Large intestine (tissue), 3 donors: Measurements from ENCODE around the gene SELENON. TPM values are rescaled to one million over a fixed set of nuclear protein-coding genes. Genes with fewer than 3 reads are reported as not detected.

Experiments used
- DNase-seq, 2 donors: peaks; one replicate each; pipeline versions ENCODE4 v3.0.0 to v3.0.0-alpha.2; 2013
- H3K27ac ChIP-seq: one replicate; pipeline ENCODE4 v1.5.1; 2013; ENCODE audit warnings: low read length
- H3K27me3 ChIP-seq: 2 replicates; pipeline ENCODE4 v1.6.1; 2013; ENCODE audit warnings: low read length; ENCODE audit not compliant: control insufficient read depth, insufficient read depth
- H3K36me3 ChIP-seq: 2 replicates; pipeline ENCODE4 v1.6.1; 2013; ENCODE audit warnings: low read length; ENCODE audit not compliant: control insufficient read depth, insufficient read depth
- H3K4me1 ChIP-seq: one replicate; pipeline ENCODE4 v1.6.1; 2013; ENCODE audit warnings: low read length; ENCODE audit not compliant: control insufficient read depth, insufficient read depth
- H3K4me3 ChIP-seq: one replicate; pipeline ENCODE4 v1.5.1; 2013; ENCODE audit warnings: low read length
- H3K9me3 ChIP-seq: one replicate; pipeline ENCODE4 v1.6.1; 2013; ENCODE audit warnings: mild to moderate bottlenecking, low read depth, low read length, moderate library complexity; ENCODE audit not compliant: control insufficient read depth
- WGBS: methylation state at CpG from one replicate; pipeline ENCODE4 v1.1.5; 2013; ENCODE audit warnings: low lambda C conversion rate; ENCODE audit not compliant: insufficient coverage; 5-methylcytosine and 5-hydroxymethylcytosine counted together
- polyA plus RNA-seq: library from polyadenylated mRNA; unstranded; fragments of 120-200 nt; gene quantifications from one replicate; pipeline ENCODE4 v1.2.1, GENCODE V29; 2013

Gene SELENON
- polyA plus RNA-seq, 1 donor = 62.9 TPM

- DNase-seq = no peak
- Histone ChIP-seq H3K4me1 (no peaks in the 10 kb centered on the region), H3K27ac (no peak overlapping the region), H3K36me3 (peaks cover 2% of the 10 kb centered on the region), H3K4me3 (no peak overlapping the region), H3K9me3 (no peaks in the 10 kb centered on the region), H3K27me3 (no peaks in the 10 kb centered on the region)
- no CpG with 5 or more reads among the region's 15 CpGs for WGBS
Measured at GRCh38 chr1:25758466-25759070, 41.4 kb upstream of the SELENON start.

GRCh38 chr1:25760122-25760719, 39.8 kb upstream of the SELENON start:
- H3K9me3 ChIP-seq = no peaks in the 10 kb centered on the region
- H3K36me3 ChIP-seq = peaks cover 2% of the 10 kb centered on the region
- no peak for DNase-seq
- H3K27me3 ChIP-seq = no peaks in the 10 kb centered on the region
- H3K4me3 ChIP-seq = no peak overlapping the region
- H3K4me1 ChIP-seq = no peaks in the 10 kb centered on the region
- H3K27ac ChIP-seq = no peak overlapping the region
- no CpG with 5 or more reads among the region's 11 CpGs for WGBS

- H3K9me3 ChIP-seq = no peaks in the 10 kb centered on the region
- H3K27ac ChIP-seq = no peak overlapping the region
- no peaks in the 10 kb centered on the region for H3K27me3 ChIP-seq
- no peaks in the 10 kb centered on the region for H3K4me1 ChIP-seq
- H3K36me3 ChIP-seq = peaks cover 2% of the 10 kb centered on the region
- WGBS = 100% methylated on average over 1 of the region's 5 CpGs
- no peak overlapping the region for H3K4me3 ChIP-seq
- DNase-seq = no peak
Measured at GRCh38 chr1:25760871-25761270, 39.1 kb upstream of the SELENON start.

DNA sequence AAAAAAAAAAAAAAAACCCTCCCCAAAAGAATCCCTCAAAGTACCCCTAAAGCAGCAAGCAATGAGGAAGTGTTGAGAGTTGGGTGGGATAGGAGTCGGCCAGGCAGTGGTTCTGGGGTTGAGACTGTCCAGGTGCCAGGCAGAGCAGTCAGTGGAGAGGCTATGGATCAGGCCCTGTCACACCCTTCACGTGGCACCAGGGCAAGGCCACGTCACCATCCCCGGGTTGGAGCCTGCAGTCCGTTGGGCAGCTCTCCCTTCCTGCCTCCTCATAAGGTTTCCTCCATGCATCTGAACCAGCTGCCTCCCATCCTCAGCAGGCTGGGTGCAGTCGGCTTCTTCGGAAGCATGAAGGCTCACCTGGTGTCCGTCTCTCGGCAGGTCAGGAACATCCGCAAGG, 36.5 kb upstream of the SELENON start:
- Histone ChIP-seq H3K27me3 (no peaks in the 10 kb centered on the region), H3K36me3 (peaks cover 2% of the 10 kb centered on the region), H3K4me1 (no peaks in the 10 kb centered on the region), H3K9me3 (no peaks in the 10 kb centered on the region), H3K4me3 (no peak overlapping the region), H3K27ac (no peak overlapping the region)
- DNase-seq = no peak
- no CpG with 5 or more reads among the region's 10 CpGs for WGBS

- Histone ChIP-seq H3K36me3 (no peaks in the 10 kb centered on the region), H3K27ac (no peak overlapping the region), H3K4me1 (peaks cover 11% of the 10 kb centered on the region), H3K27me3 (no peaks in the 10 kb centered on the region), H3K9me3 (peaks cover 3% of the 10 kb centered on the region), H3K4me3 (no peak overlapping the region)
- no peak for DNase-seq
- no CpG with 5 or more reads among the region's 8 CpGs for WGBS
Measured at GRCh38 chr1:25765136-25765922, 34.7 kb upstream of the SELENON start.

GRCh38 chr1:25765923-25766589, 33.9 kb upstream of the SELENON start:
- Histone ChIP-seq H3K4me3 (no peak overlapping the region), H3K4me1 (peaks cover 18% of the 10 kb centered on the region), H3K27me3 (no peaks in the 10 kb centered on the region), H3K27ac (no peak overlapping the region), H3K36me3 (no peaks in the 10 kb centered on the region), H3K9me3 (peaks cover 3% of the 10 kb centered on the region)
- 85% methylated on average over 2 of the region's 13 CpGs for WGBS
- no peak for DNase-seq

GRCh38 chr1:25766721-25767436, 33.1 kb upstream of the SELENON start:
- no peaks in the 10 kb centered on the region for H3K36me3 ChIP-seq
- H3K4me1 ChIP-seq = peaks cover 22% of the 10 kb centered on the region
- no peak overlapping the region for H3K27ac ChIP-seq
- WGBS = no CpG with 5 or more reads among the region's 13 CpGs
- peaks cover 3% of the 10 kb centered on the region for H3K9me3 ChIP-seq
- no peak for DNase-seq
- no peak overlapping the region for H3K4me3 ChIP-seq
- H3K27me3 ChIP-seq = no peaks in the 10 kb centered on the region

DNA sequence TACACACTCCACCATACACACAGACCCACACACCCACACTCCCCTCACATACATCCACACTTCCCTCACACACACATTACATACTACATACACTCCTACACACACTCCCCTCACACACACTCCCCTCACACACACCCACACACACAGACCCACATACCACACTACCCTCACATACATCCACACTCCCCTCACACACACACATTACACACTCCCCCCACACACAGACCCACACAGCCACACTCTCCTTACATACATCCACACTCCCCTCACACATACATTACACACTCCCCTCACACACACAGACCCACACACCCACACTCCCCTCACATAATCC, 32.6 kb upstream of the SELENON start:
- Histone ChIP-seq H3K27ac (no peak overlapping the region), H3K36me3 (no peaks in the 10 kb centered on the region), H3K4me1 (peaks cover 28% of the 10 kb centered on the region), H3K4me3 (no peak overlapping the region), H3K27me3 (no peaks in the 10 kb centered on the region), H3K9me3 (peaks cover 3% of the 10 kb centered on the region)
- DNase-seq = no peak

GRCh38 chr1:25768999-25769398, 31.0 kb upstream of the SELENON start:
- H3K36me3 ChIP-seq = no peaks in the 10 kb centered on the region
- 90% methylated on average over 2 of the region's 2 CpGs for WGBS

More at GRCh38 chr1:25768999-25769398, 31.0 kb upstream of the SELENON start:
- Histone ChIP-seq H3K9me3 (peaks cover 3% of the 10 kb centered on the region), H3K27ac (no peak overlapping the region), H3K27me3 (no peaks in the 10 kb centered on the region), H3K4me1 (peaks cover 41% of the 10 kb centered on the region), H3K4me3 (no peak overlapping the region)
- DNase-seq = no peak
